Prostate gland (tissue), 2 donors: ENCODE data around the gene MOGAT3. TPM values are rescaled to one million over a fixed set of nuclear protein-coding genes. Genes with fewer than 3 reads are reported as not detected.

ENCODE experiments used
- DNase-seq: peaks from one replicate; pipeline ENCODE4 v3.0.0-alpha.2; 2019; ENCODE audit warnings: low spot score
- H3K27ac ChIP-seq, 2 donors: fragments of 200-600 bp; sonication (generic); 2 replicates each; pipeline ENCODE4 v1.5.1; 2017 to 2019
- H3K27me3 ChIP-seq: fragments of 200-600 bp; sonication (generic); replicated peaks from 2 replicates; pipeline ENCODE4 v1.5.1; 2019; ENCODE audit not compliant: insufficient read depth
- H3K36me3 ChIP-seq, 2 donors: fragments of 200-600 bp; sonication (generic); 1 replicate in 1 of 2; 2 replicates in 1 of 2; pipeline versions ENCODE4 v1.5.1 to v1.8.1; 2017 to 2019
- H3K4me1 ChIP-seq: fragments of 200-600 bp; sonication (generic); replicated peaks from 2 replicates; pipeline ENCODE4 v1.5.1; 2019
- H3K4me3 ChIP-seq, 2 donors: fragments of 200-600 bp; sonication (generic); 2 replicates each; pipeline ENCODE4 v1.5.1; 2017 to 2019
- H3K9me3 ChIP-seq: fragments of 200-600 bp; sonication (generic); 2 replicates; pipeline ENCODE4 v1.5.1; 2017
- CTCF ChIP-seq, 4 experiments: fragments of 200-600 bp in 2 of 4; fragments of 450-650 bp in 2 of 4; sonication (generic) in 2 of 4; IDR thresholded peaks; 1 replicate in 3 of 4; 2 replicates in 1 of 4; pipeline ENCODE4 v1.5.1; 2016 to 2019; ENCODE audit warnings: antibody characterized with exemption in 4 of 4, mild to moderate bottlenecking in 2 of 4, moderate library complexity in 2 of 4
- POLR2A ChIP-seq: fragments of 450-650 bp; IDR thresholded peaks from one replicate; pipeline ENCODE4 v1.6.1; 2016; ENCODE audit warnings: antibody characterized with exemption, mild to moderate bottlenecking
- POLR2AphosphoS5 ChIP-seq: sonication (generic); formaldehyde crosslinking; IDR thresholded peaks from one replicate; pipeline ENCODE4 v1.6.1; 2017; ENCODE audit warnings: antibody characterized with exemption
- WGBS: methylation state at CpG from one replicate; pipeline ENCODE4 v1.1.5; 2018; 5-methylcytosine and 5-hydroxymethylcytosine counted together
- intact Hi-C: fragments of 100-400 bp; cut with DNase I; formaldehyde crosslinking; loops from one replicate; pipeline ENCODE4 v1.14.2; 2022
- total RNA-seq, 2 donors: library from RNA; depleted of rRNA; stranded (reverse); fragments of >200 nt; gene quantifications; one replicate each; pipeline ENCODE4 v1.1.0, GENCODE V29; 2016

MOGAT3 gene
- total RNA-seq, 2 donors from 2014 or later = not detected

- 20% methylated on average over 28 of the region's 28 CpGs for whole genome bisulfite sequencing
- intact Hi-C loops = loop anchor here (2.0 kb wide), 1 partner anchor 27 kb away; the partner anchor contains the start of gene PLOD3
- H3K4me1 ChIP-seq = no peaks in the 10 kb centered on the region
- no peaks in the 10 kb centered on the region for H3K27me3 ChIP-seq
- H3K4me3 ChIP-seq = peak overlapping the region; percentile 54 to 78
- peak overlapping the region; percentile 97 for H3K27ac ChIP-seq
- TF ChIP-seq POLR2AphosphoS5 (no peak), CTCF (IDR thresholded peaks at IDR 0.05) (no peak), POLR2A (no peak)
- no peak for DNase-seq
- peaks cover 0 to 9% of the 10 kb centered on the region in 2 donors for H3K36me3 ChIP-seq
- no peaks in the 10 kb centered on the region for H3K9me3 ChIP-seq
Observed at GRCh38 chr7:101243646-101244374, 43.0 kb upstream of the MOGAT3 start.

- no peak for TF ChIP-seq POLR2AphosphoS5
- TF ChIP-seq POLR2A = no peak
- no peak for TF ChIP-seq CTCF (IDR thresholded peaks at IDR 0.05)
- Histone ChIP-seq H3K27me3 (no peaks in the 10 kb centered on the region), H3K27ac (no peak overlapping the region), H3K9me3 (no peaks in the 10 kb centered on the region), H3K4me1 (no peaks in the 10 kb centered on the region), H3K36me3 (peaks cover 0 to 9% of the 10 kb centered on the region in 2 donors), H3K4me3 (no peak overlapping the region)
- no peak for DNase-seq
- WGBS = 62% methylated on average over 16 of the region's 16 CpGs
- intact Hi-C loops = no loop called here
Observed at GRCh38 chr7:101241443-101242349, 40.9 kb upstream of the MOGAT3 start.

- Histone ChIP-seq H3K36me3 (peaks cover 0 to 9% of the 10 kb centered on the region in 2 donors), H3K27me3 (no peaks in the 10 kb centered on the region), H3K4me1 (no peaks in the 10 kb centered on the region), H3K27ac (no peak overlapping the region), H3K9me3 (no peaks in the 10 kb centered on the region), H3K4me3 (no peak overlapping the region)
- TF ChIP-seq CTCF (IDR thresholded peaks at IDR 0.05) = no peak
- TF ChIP-seq POLR2A = no peak
- no peak for TF ChIP-seq POLR2AphosphoS5
- DNase-seq = no peak
- WGBS = 91% methylated on average over 12 of the region's 12 CpGs
- intact Hi-C loops = no loop called here
Observed at GRCh38 chr7:101241015-101241363, 40.2 kb upstream of the MOGAT3 start.

GRCh38 chr7:101240226-101241014, 39.6 kb upstream of the MOGAT3 start:
- no peak overlapping the region for H3K27ac ChIP-seq

More at GRCh38 chr7:101240226-101241014, 39.6 kb upstream of the MOGAT3 start:
- no peaks in the 10 kb centered on the region for H3K27me3 ChIP-seq
- H3K36me3 ChIP-seq = peaks cover 0 to 9% of the 10 kb centered on the region in 2 donors
- no peaks in the 10 kb centered on the region for H3K9me3 ChIP-seq
- TF ChIP-seq POLR2A (no peak), POLR2AphosphoS5 (no peak), CTCF (IDR thresholded peaks at IDR 0.05) (no peak)
- no peak for DNase-seq
- 90% methylated on average over 32 of the region's 32 CpGs for WGBS
- H3K4me3 ChIP-seq = no peak overlapping the region
- H3K4me1 ChIP-seq = no peaks in the 10 kb centered on the region
- intact Hi-C loops = no loop called here
